ENCODE measurements around the gene BCAS4.

Gene BCAS4

DNA sequence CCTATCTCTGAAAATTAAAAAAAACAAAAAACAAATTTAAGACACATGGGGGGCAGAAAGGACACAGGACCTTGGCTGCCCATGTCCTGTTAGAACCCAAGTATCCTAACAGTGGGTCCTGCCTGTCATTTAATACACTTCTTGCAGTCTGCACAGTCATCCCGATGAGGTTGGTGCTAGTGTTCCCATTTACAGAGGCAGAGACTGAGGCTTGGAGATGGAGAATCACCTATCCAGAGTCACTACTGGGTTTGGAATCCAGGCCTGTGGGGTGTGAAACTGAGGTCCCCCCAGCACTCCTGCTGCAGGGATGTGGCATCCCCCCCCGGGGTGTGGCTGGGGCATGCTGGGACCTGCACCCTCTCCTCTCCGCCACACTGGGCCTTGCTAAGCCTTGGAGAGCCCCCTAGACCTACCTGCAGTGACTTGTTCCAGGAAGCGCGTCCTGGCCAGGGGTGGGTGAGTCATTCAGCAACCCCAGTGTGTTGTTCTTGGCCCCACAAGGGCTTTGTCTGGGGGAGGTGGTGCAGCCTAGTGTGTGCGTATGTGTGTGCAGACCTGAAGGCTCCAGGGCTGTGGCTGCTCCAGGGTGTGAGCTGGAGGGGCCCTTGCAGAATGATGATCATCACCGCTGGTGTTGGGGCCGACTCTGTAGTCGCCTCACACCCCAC, 49.7 kb downstream of the BCAS4 start:
- H3K36me3 ChIP-seq, result no peaks in the 10 kb centered on the region
- H3K27me3 ChIP-seq (ENCODE audit: insufficient read depth, low read depth, severe bottlenecking), result no peaks in the 10 kb centered on the region
- no peaks in the 10 kb centered on the region for H3K9me3 ChIP-seq (ENCODE audit: severe bottlenecking)

DNA sequence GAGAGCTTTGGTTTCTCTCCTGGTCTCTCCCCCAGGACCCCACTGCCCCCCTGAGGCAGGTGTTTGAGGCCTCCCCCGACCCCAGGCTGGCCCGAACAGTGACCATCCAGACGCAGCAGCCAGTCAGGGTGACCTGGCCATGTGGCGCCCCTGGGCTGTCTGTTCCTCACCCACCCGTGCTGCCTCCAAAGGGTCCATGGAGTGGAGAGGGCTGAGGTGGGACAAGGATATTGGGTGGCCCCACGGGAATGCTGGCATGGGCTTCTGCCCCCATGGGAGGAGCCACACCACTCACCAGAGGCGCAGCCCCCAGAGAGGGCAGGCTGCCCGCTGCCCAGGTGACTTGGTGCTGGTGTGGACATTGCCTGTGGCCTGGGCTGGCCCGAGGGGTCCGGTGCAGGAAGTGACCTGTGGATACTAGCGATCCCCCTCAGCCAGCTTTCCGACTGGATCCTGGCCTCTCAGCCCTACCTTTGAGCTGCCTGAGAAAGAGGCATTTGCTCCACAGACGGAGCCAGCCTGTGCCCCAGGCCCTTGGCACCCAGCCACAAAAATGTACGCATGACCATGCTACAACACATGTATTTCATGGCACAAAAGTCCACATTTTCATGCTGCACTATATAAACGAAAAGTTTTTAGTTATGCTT, 50.8 kb downstream of the BCAS4 start:
- Histone ChIP-seq H3K27me3 (ENCODE audit: insufficient read depth, low read depth, severe bottlenecking) (no peaks in the 10 kb centered on the region), H3K36me3 (no peaks in the 10 kb centered on the region), H3K9me3 (ENCODE audit: severe bottlenecking) (no peaks in the 10 kb centered on the region), H3K4me3 (ENCODE audit: low read depth, low read length) (no peak overlapping the region), H3K27ac (no peak overlapping the region)
- no peak for DNase-seq
- TF ChIP-seq, protein P1, sequence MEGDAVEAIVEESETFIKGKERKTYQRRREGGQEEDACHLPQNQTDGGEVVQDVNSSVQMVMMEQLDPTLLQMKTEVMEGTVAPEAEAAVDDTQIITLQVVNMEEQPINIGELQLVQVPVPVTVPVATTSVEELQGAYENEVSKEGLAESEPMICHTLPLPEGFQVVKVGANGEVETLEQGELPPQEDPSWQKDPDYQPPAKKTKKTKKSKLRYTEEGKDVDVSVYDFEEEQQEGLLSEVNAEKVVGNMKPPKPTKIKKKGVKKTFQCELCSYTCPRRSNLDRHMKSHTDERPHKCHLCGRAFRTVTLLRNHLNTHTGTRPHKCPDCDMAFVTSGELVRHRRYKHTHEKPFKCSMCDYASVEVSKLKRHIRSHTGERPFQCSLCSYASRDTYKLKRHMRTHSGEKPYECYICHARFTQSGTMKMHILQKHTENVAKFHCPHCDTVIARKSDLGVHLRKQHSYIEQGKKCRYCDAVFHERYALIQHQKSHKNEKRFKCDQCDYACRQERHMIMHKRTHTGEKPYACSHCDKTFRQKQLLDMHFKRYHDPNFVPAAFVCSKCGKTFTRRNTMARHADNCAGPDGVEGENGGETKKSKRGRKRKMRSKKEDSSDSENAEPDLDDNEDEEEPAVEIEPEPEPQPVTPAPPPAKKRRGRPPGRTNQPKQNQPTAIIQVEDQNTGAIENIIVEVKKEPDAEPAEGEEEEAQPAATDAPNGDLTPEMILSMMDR (IDR thresholded peaks at IDR 0.05; ENCODE audit: low read depth, low read length), result no peak

More for the DNA sequence above, 49.7 kb downstream of the BCAS4 start:
- Histone ChIP-seq H3K27ac (no peak overlapping the region), H3K4me3 (ENCODE audit: low read depth, low read length) (no peak overlapping the region)
- no peak for DNase-seq
- TF ChIP-seq, protein P1 (IDR thresholded peaks at IDR 0.05; ENCODE audit: low read depth, low read length), result no peak

DNA sequence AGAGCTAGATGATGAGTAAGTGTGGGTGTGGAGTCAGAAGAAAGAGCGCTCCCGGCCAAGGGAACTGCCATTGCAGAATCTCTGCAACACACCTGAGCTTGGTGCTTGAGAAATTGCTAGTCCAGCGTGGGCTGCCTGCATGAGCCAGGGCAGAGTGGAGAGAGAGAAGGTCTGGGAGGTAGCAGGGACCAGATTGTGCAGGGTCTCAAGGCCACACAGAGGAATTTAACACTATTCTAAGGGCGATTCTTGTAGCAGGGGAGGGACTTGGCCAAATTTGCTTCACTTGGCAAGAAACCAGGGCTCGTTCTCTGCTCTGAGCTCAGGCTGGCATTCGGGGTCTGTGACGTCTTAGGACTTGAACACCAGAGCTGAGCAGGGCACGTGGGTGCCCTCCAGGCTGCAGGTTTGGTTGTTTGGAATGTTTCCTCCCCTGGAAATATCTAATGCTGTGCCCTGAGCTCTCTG, 53.5 kb downstream of the BCAS4 start:
- no peak for DNase-seq
- H3K27ac ChIP-seq, result no peak overlapping the region
- no peak overlapping the region for H3K4me3 ChIP-seq (ENCODE audit: low read depth, low read length)
- TF ChIP-seq, protein P1 (IDR thresholded peaks at IDR 0.05; ENCODE audit: low read depth, low read length), result no peak
- H3K27me3 ChIP-seq (ENCODE audit: insufficient read depth, low read depth, severe bottlenecking), result no peaks in the 10 kb centered on the region
- H3K36me3 ChIP-seq, result no peaks in the 10 kb centered on the region
- no peaks in the 10 kb centered on the region for H3K9me3 ChIP-seq (ENCODE audit: severe bottlenecking)

DNA sequence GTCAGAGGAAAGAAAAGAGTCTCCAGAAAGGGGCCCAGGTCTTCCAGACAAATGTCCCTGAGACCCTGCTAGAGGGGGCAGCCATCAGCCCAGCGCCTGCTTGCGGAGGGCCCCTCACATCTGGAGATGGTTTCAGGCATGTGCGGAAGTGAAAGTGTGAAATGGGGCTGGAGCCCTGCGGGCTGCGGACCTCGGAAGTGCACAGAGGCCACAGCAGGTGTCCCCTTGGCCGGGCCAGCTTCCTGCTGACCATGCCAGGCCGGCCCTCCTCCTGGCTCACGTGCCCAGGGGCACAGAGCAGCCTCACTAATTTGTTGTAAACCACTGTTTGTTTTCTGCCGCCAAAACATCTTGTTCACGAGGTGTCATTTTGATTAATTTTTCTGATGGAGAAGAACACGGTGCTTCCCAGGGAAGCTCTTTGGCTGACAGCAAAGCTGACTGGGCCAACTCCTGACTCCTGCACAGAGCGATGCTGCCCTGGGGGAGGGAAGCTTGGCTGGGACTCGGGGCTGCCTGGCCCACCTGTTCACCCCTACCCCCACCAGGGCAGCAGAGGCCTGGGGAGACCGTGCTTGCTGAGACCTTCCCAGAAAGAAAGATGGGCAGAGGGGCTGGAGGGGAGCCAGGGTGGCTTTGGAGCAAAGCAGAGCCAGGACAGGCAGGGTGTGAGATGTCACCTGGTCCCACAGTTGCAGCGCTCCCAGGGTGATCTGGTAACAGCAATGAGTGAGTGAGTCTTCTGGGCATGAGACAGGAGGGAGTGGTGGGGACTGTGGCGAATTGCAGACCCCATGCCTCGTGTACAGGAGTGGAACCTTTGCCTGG, 54.2 kb downstream of the BCAS4 start:
- Histone ChIP-seq H3K27ac (no peak overlapping the region), H3K36me3 (no peaks in the 10 kb centered on the region), H3K9me3 (ENCODE audit: severe bottlenecking) (no peaks in the 10 kb centered on the region), H3K27me3 (ENCODE audit: insufficient read depth, low read depth, severe bottlenecking) (no peaks in the 10 kb centered on the region), H3K4me3 (ENCODE audit: low read depth, low read length) (no peak overlapping the region)
- DNase-seq, result no peak
- TF ChIP-seq, protein P1 (IDR thresholded peaks at IDR 0.05; ENCODE audit: low read depth, low read length), result no peak

DNA sequence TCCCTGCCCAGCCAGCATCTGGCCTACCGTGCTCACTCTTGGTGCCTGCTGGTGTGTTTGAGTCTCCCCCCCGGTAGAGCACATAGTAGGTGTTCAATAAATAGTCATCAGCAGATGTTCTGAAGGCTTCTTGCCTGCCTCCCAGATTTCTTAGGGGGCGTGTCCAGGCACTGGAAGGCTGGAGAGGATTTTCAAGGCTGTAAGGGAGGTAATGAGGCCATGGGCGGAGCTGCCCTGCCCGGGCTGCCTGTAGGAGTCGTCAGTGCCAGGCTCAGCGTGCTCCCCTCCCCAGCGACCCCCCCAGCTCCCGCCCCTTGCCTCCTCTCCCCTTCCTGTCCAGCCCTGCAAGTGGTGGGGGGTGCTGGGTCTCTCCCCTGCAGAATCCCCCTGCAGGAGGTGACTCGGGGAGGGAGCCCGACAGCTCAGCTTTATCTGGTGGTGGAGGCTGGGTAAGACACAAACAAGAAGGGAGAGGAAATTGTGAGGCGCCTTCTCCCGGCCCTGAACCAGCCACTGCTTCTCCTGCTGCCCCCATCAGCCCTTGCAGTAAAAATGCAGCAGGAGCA, 55.9 kb downstream of the BCAS4 start:
- Histone ChIP-seq H3K9me3 (ENCODE audit: severe bottlenecking) (no peaks in the 10 kb centered on the region), H3K4me3 (ENCODE audit: low read depth, low read length) (no peak overlapping the region), H3K36me3 (no peaks in the 10 kb centered on the region), H3K27ac (no peak overlapping the region), H3K27me3 (ENCODE audit: insufficient read depth, low read depth, severe bottlenecking) (no peaks in the 10 kb centered on the region)
- TF ChIP-seq, protein P1 (IDR thresholded peaks at IDR 0.05; ENCODE audit: low read depth, low read length), result no peak
- DNase-seq, result no peak

Data from WERI-Rb-1 (cell line).